ENCODE measurements around the gene OSBP2.

OSBP2 gene

DNA sequence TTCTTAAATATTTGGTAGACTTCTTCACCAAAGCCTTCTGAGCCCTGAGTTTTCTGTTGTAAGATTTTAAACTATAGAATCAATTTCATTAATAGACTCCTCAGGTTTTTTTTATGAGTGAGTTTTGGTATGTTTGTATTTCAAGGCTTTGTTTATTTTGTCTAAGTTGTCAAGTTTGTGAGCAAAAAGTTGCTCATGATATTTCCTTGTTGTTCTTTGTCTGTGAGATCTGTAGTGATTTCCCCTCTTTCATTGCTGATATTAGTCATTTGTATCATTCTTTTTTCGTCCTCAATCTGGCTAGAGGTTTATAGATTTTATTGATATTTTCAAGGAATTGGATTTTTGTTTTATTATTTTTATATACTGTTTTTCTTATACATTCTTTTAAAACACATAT, 152.9 kb downstream of the OSBP2 start:
- no peak for DNase-seq (ENCODE audit: low read depth)

- no peak for DNase-seq (ENCODE audit: low read depth)
These were observed 160.6 kb downstream of the OSBP2 start for GRCh38 chr22:30855266-30855665.

DNA sequence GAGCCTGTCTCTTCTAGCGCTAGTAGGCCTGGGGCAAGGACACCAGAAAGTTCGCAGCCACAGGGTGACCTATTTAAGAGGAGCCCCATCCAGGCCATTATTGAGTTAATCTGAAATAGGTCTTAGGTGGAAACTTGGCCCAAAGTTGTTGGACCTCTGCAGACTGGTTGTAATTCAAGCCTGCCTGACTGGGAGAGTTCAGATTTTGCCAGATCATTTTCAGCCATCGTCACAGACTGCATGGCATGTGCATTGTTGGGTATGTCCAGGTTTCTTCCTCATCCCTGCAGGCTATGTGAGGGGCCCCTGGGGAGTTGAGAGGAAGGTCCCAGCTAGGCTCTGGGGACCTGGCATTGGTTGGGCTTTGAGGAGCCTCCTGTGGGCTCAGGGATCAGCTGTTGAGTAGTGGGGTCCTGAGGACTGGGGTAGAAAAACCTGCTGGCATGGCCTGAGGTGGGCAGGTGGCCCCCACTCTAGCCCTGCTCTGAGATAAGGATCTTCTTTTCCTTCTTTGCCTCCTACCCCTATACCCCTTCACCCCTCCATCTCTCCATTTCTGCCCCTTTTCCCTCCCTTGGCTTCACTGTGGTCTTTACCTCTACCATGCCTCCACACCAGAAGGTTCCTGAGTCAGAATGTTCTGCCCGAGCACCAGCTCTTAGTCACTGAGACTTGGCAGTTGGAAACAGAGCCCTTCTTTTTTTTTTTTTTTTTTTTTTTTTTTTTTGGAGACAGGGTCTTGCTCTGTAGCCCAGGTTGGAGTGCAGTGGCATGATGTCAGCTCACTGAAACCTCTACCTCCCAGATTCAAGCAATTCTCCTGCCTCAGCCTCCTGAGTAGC, 161.2 kb downstream of the OSBP2 start:
- DNase-seq (ENCODE audit: low read depth), result no peak

DNA sequence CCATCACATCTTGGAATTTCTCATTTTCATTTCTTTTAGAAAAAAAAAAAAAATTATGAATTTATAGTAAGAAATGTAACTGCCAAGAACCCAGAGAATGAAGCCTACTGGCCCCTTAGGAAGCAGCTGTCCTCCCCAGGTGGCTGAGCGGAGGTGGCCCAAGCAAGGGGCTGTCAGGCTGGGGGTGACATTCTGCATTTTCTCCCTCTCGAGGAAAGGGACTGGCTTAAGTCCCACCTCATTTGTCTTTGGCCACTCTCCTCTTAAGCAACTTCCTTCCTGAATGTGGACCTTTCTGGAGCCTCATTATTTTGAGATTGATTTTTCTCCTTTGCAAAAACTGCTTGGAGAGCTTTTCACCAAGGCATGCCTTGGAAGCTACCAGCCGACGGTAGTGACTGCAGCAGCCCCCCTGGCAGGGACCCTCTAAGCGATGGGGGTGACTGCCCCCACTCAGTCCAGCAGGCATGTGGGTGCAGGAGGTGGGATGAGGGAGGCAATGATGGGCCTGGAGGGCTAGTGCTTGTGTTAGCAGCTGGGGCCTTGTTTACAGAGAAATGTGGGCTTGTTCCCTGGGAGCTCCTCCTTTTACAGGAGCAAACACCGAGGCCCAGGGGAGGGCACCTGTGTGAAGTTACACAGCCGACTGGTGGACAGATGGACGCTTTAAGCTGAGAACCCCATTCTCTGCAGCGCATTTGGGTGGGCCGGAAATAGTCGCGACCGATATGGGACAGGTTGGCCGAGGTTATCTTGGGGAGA, 162.2 kb downstream of the OSBP2 start:
- no peak for DNase-seq (ENCODE audit: low read depth)

DNA sequence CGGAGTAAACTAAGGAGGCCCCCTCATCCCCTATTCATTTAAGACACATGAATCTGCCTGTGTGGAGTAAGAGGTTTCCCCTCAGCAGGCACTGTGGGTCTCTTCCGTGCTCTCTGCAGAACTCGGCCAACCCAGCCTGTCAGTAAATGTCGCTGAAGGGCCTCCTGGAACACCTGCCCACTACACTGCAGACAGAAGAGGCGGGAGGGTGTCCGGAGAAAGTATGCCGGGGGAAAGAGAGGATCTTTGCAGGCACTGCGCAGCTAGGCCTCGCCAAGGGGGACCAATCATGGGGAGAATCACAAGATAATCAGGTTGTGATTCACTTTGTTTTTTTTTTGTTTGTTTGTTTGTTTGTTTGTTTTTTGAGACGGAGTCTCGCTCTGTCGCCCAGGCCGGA, 163.1 kb downstream of the OSBP2 start:
- no peak for DNase-seq (ENCODE audit: low read depth)

DNA sequence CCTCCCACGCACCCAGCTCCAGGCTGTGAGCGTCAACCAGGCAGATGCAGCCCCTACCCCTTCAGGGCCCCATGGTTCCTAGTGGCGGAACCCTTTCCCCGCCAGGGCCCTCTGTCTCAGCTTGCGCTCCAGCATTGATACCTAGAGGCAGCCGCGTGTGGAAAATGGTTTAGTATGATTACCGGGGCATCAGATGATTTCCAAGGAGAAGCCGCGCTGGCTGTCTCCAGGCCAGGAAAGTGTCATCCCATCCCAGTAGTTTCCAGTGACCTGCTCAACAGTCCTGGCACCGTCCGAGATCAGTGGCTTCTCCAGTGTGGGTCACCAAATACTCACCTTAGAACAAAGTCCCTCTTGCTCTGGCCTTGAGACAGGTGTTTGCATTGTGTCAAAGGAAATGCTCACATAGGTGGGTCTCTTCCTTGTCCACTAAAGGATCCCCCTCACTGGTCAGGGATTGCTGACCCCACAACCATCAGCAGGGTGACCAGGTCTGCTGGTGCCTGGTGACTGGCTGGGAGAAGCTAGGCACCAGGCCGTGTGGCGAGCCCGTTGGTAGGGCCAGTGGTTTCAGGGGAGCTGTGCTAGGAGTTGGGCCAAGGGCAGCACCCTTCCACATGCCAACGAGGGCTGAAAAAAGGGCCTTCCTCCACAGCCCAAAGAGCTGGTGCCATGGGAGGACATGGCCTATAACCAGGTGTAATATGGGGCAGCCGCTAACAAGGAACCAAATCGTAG, 164.5 kb downstream of the OSBP2 start:
- DNase-seq (ENCODE audit: low read depth), result no peak

- no peak for DNase-seq (ENCODE audit: low read depth)
These were observed 165.0 kb downstream of the OSBP2 start for GRCh38 chr22:30859714-30860095.

DNA sequence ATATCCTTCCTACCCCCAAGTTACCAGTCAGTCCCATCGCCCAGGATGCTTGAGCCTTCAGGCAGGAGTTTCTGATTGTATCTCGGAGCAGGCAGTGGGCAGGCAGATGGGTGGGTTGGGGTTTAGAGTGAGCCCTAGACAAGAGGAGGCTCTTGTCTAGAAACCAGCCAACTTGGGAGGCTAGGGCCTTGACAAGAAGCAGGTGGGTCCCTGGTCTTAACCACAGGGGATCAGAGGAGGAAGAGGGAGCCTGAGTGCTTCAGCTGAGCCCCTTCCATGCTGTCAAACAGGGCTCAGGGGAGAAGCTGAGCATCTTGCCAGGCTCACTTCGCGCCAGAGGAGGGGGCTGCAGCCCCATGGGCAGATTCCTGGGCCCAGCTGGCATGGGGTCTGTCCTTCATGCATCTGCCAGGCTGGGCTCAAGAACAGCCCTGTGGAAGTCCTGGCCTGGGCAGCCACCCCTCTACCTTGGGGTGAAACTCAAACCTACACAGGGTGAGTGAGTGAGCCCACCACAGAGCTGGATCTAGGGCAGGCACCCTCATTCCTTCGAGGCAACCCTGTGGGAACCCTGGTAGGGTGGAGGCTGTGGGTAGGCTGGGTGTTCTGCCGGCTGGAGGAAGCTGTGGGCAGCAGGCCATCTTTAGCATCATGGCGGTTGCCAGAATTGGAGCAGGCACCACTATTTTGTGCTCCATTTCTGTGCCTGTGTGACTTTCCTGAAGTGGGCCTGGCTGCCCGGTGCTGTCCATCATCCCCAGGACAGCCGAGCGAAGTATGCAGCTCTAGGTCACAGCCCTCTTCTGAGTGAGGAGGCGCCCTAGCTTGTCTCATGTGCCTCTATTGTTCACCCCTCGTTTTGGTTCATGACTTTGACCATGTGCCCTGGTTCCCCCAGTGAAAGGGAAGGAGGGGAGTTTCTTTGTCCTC, 165.8 kb downstream of the OSBP2 start:
- DNase-seq (ENCODE audit: low read depth), result no peak

GRCh38 chr22:30861131-30861530, 166.5 kb downstream of the OSBP2 start:
- DNase-seq (ENCODE audit: low read depth), result no peak

GRCh38 chr22:30861688-30862552, 167.2 kb downstream of the OSBP2 start:
- DNase-seq (ENCODE audit: low read depth), result no peak

DNA sequence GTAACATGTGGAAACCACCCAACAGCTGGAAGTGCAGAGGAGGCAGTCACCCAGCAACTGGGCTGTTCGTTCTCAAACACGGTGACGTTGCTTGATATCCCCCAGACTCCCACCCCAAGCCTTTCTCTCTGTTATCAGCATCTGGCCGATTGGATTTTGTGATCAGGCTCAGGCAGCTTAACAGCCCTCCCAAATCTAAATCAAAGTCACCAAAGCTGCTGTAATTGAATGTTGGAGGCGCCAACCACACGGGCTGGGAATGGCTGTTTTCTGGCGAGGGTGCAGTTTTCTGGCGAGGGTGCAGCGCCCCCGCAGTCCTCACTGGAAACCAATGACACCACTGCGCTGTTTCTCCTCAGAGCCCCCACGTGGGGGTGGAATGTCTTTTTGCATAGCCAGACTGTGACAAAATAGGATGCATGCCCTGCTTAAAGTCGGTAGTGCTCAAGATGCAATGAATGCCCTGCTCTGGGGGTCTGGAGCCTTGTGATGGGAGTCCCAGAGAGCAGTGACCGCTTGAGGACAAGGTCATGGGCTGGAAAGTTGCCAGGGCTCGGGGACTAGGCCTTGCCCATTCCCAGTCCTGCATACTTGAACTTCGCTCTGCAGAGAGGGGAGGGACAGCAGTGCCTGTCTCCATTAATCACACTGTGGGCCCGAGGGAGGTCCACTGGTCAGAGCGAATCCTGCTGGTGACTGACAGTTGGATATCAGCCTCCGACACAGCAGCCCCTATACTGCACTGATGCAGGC, 168.6 kb downstream of the OSBP2 start:
- no peak for DNase-seq (ENCODE audit: low read depth)

- no peak for DNase-seq (ENCODE audit: low read depth)
These were observed 170.1 kb downstream of the OSBP2 start for GRCh38 chr22:30864441-30865420.

DNA sequence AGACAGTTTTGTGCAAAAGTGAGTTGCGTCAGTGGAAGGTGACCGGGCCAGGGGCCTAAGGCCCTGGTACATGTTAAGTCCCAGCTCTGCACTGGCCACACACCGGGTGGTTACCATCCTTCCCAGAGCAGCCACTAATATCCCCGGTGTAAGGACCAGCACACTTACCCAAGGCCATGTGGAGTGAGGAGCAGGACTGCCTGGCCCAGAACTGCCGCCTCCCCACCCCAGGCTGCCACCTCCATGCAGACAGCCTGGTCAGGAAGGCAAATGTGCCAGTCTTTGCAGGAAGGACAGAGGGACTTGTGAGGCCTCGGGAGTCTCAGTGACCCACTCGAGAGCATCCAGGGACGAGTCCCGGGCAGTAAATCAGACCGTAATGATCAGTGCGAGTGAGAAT, 171.0 kb downstream of the OSBP2 start:
- no peak for DNase-seq (ENCODE audit: low read depth)

DNA sequence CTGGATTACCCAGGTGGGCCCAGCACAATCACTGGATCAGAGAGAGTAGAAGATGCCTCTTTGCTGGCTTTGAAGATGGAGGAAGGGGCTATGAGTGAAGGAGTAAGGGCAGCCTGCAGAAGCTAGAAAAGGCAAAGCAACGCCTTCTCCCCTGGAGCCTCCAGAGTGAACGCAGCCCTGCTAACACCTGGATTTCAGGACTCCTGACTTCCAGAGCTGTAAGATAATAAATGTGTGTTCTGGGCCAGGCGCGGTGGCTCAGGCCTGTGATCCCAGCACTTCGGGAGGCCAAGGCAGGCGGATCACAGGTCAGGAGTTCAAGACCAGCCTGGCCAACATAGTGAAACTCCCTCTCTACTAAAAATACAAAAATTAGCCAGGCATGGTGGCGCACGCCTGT, 171.5 kb downstream of the OSBP2 start:
- no peak for DNase-seq (ENCODE audit: low read depth)

GRCh38 chr22:30866811-30867271, 172.2 kb downstream of the OSBP2 start:
- no peak for DNase-seq (ENCODE audit: low read depth)

- no peak for DNase-seq (ENCODE audit: low read depth)
These were observed 173.3 kb downstream of the OSBP2 start for GRCh38 chr22:30867746-30868662.

GRCh38 chr22:30868663-30869385, 174.2 kb downstream of the OSBP2 start:
- no peak for DNase-seq (ENCODE audit: low read depth)

All from GM04504 (cell line).